ENCODE results near the gene FSD1L.
A peak's percentile ranks its signal among the peaks of the same experiment; 100 is the strongest.

The FSD1L gene

DNA sequence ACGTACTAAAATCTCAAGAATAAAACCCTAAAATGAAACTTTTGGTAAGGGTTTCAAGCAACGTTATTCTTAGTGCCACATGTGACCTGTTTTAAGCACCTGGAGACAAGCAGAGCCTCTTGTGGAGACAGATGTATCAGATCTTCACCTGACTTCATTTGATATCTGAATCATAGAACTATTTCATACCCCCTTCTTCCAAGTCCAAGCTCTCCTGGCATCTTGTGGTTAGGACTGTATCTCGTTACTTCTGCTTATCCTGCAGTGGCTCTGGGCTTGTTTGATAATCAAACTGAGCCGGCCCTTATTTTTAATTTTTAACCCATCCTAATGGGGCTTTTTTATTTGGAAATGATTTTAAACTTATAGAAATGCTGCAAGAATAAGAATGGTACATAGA, 11.1 kb upstream of the FSD1L start:
- no peak for DNase-seq

GRCh38 chr9:105437704-105438103, 10.1 kb upstream of the FSD1L start:
- DNase-seq: no peak

DNA sequence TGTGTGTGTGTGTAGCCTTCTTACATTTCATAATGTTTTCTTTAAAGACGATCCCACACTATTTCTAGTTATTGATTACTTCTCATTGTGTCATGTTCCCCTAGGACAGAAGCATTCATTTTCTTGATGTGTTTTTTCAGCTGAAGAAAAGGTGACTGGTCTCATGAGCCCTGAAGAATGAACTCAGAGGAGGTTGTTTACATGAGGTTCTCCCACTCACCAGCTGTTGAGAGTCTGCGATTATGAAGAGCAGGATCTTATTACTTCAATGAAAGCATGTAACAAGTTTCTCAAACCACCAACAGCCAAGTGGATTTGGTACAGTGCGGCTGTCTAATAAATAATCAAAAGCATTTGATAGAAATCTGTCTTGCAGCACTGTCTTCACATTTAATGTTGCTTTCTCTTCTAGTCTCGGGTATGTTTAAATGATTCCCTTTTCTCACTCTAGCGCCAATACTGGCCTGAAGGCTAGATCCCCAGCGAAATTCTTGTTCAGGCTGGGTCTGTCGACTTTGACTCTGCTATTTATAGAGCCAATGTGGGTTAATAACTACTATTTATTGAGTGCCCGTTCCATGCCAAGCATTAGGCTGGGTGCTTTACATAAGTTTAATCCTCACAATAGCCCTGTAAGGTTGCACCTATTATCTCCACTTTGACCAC, 9.6 kb upstream of the FSD1L start:
- no peak for DNase-seq

DNA sequence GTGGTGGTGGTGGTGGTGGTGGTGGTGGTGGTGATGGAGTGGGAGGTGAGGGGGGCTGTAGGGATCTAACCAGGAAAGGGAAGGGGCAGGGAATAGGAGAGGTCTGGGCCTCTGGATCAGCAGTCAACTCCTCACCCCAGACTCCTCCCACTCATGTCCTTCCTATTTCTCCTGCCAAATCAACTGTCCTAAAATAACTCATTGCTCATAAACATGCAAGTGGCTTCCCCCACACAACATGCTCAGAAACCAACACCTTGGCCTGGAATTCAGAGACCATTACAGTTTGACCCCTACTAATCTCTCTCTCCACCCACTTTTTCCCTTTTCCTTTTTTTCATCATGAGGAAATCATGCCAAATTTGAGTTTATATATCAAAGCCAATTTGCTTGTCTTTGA, 8.4 kb upstream of the FSD1L start:
- DNase-seq: no peak

GRCh38 chr9:105441616-105442160, 6.1 kb upstream of the FSD1L start:
- no peak for DNase-seq

DNA sequence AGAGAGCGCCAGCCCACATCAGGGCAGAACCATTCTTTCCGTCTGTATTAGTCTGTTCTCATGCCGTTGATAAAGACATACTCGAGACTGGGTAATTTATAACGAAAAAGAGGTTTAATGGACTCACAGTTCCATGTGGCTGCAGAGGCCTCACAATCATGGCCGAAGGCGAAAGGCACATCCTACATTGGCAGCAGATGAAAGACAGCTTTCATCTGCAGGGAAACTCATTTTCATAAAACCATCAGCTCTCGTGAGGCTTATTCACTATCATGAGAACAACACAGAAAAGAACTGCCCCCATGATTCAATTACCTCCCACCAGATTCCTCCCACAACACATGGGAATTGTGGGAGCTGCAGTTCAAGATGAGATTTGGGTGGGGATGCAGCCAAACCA, 4.7 kb upstream of the FSD1L start:
- no peak for DNase-seq

DNA sequence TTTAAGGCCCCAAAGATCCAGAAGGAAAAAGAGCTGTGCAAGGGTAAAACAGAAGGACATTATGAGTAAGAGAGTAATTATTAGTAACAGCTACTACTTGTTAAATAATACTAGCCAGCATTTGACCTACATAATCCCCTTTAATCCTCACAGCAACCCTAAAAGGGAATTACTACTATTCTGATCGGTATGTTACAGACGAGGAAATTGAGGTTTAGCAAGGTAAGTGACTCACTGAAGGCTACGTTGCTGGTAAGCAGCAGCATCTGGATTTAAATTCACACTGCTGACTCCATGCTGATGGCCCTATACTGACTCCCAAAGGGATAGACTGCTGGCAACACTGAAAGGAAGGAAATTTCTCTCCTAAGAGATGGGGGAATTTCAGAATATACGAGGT, 3.7 kb upstream of the FSD1L start:
- no peak for DNase-seq

- no peak for DNase-seq
Measured at GRCh38 chr9:105445203-105445881, 2.5 kb upstream of the FSD1L start.

GRCh38 chr9:105447386-105447813, 434 bp upstream of the FSD1L start:
- no peak for DNase-seq

DNA sequence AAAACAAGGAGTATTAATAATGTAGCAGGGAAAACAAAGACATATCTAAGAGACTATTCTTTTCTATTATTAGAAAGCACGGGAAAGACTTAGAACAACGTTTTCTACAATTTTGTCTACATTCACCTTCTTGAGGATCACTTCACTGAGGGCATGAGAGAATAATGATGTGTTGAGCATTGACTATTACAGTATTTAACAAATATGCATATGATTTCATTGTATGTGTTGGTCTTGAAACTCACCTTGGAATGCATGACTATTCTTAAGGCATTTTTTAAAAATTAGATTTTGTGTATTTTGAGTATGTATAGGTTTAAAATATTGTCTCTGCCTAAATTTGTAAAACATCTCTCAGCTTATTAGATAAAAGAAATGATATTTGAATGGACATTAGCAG, 1.2 kb downstream of the FSD1L start:
- DNase-seq: no peak

- no peak for DNase-seq
Measured at GRCh38 chr9:105452185-105452584, 4.4 kb downstream of the FSD1L start.

DNA sequence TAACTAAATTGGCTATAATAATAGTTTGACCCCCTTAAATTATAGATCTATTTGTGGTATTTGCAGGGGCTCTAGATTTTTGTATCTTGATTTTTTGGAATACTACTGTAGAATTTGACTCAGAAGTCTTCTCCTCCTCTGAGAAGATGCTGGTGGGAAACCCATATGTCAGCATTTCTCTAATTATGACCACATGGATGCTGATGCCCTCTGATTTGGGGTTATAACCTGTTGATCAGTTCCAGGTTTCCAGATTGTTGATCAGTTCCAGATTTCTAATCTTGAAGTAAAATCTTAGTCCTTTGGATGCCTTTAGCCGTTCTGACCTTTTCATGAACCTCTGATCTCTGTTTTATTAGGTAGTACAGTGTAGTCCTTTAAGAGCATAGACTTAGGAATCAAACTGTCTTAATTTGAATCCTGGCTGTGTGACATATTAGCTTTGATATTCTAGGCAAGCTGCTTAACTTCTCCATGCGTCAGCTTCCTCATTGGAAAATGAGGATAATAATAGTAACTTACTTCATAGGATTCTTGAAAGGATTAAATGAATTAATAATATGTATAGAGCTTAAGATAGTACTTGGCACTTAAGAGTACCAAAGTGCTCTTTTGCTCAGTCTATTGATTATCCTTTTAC, 8.1 kb downstream of the FSD1L start:
- DNase-seq: no peak

DNA sequence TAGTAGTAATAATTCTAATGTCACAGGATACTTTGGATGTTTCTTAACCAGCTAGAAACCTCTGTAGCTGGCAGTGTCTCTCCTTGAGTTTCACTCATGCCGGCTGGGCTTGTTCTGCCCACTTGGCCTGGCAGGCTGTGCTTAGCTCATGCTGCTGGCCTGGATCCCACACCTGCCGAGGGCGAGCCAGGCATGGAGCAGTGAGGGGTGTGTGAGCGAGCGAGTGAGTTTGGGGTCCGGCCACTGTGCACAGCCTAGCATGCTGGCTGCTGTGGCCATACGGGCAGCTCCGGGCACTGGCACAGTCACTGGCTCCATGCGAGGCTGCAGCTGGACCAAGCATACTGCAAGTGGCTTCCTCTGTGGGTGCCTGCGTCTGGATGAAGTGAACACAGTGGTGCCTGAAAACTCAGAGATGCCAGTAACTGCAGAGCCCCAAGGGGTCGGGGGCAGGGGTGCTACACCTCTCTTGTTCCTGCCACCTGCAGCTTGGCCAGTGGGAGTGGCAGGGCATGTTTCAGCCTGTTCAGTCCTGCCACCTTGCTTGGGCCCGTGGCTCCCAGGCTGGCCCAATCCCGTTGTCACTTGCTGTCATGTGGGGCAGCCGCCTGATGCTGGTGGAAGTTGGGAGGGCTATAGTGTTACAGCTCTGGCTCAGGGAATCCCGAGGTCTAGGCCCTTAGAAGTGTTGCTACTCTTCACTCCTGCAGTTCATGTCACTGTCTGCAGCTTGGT, 9.9 kb downstream of the FSD1L start:
- no peak for DNase-seq

DNA sequence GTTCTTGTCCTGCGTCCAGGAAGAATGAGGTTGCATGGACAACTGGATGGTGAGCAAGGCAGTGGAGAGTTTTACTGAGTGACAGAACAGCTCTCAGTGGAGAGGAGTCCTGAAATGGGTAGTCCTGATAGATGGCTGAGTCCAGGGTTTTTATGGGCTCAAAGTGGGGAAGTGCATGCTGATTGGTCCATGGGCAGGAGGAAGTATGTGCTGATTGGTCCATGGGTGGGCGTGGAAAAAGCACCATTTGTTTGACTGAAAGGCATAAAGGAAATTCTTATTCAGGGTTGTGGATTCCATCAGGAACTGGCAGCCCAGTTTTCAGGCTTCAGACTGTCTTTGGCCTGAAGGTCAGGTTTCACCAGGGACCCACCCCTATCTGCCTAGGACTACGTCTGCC, 10.6 kb downstream of the FSD1L start:
- DNase-seq: no peak

- DNase-seq: no peak
Measured at GRCh38 chr9:105459336-105459735, 11.5 kb downstream of the FSD1L start.

- no peak for DNase-seq
Measured at GRCh38 chr9:105466898-105467455, 19.1 kb downstream of the FSD1L start.

DNA sequence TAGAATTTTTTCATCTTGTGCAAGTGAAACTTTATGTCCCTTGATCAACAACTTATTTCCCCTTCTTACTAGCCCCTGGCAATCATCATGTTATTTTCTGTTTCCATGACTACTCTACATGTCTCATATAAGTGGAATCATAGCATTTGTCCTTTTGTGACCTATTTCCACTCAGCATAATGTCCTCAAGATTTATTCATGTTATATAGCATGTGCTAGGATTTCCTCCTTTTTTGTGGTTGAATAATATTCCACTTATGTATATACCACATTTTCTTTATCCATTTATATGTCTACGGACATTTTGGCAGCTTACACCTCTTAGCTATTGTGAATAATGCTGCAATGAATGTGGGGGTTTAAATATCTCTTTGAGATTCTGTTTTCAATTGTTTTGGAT, 21.0 kb downstream of the FSD1L start:
- DNase-seq: no peak

GRCh38 chr9:105473221-105473620, 25.4 kb downstream of the FSD1L start:
- DNase-seq: no peak

GRCh38 chr9:105475302-105475701, 27.5 kb downstream of the FSD1L start:
- DNase-seq: peak in 1 of 2 donors; percentile 53

GRCh38 chr9:105479846-105480245, 32.0 kb downstream of the FSD1L start:
- DNase-seq: no peak

- no peak for DNase-seq
Measured at GRCh38 chr9:105483618-105484017, 35.8 kb downstream of the FSD1L start.

- no peak for DNase-seq
Measured at GRCh38 chr9:105484226-105484625, 36.4 kb downstream of the FSD1L start.

GRCh38 chr9:105485131-105485530, 37.3 kb downstream of the FSD1L start:
- DNase-seq: no peak

All from hippocampal formation (tissue), 2 donors.